Measurements from ENCODE around the gene LYPD3. TPM values are rescaled to one million over a fixed set of nuclear protein-coding genes. Genes with fewer than 3 reads are reported as not detected.

LYPD3 gene
- total and polyA plus RNA-seq, 11 donors, result 0.08 to 0.77 (median 0.37) TPM; not detected in 4

GRCh38 chr19:43441716-43442115, 23.7 kb downstream of the LYPD3 start:
- peaks cover 0 to 25% (median 8%) of the 10 kb centered on the region in 12 donors for H3K4me1 ChIP-seq
- TF ChIP-seq, protein P1, sequence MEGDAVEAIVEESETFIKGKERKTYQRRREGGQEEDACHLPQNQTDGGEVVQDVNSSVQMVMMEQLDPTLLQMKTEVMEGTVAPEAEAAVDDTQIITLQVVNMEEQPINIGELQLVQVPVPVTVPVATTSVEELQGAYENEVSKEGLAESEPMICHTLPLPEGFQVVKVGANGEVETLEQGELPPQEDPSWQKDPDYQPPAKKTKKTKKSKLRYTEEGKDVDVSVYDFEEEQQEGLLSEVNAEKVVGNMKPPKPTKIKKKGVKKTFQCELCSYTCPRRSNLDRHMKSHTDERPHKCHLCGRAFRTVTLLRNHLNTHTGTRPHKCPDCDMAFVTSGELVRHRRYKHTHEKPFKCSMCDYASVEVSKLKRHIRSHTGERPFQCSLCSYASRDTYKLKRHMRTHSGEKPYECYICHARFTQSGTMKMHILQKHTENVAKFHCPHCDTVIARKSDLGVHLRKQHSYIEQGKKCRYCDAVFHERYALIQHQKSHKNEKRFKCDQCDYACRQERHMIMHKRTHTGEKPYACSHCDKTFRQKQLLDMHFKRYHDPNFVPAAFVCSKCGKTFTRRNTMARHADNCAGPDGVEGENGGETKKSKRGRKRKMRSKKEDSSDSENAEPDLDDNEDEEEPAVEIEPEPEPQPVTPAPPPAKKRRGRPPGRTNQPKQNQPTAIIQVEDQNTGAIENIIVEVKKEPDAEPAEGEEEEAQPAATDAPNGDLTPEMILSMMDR (IDR thresholded peaks at IDR 0.05), result no peak
- no peak for TF ChIP-seq POLR2A (IDR thresholded peaks at IDR 0.05)
- no peak for DNase-seq
- no peaks in the 10 kb centered on the region for H3K9me3 ChIP-seq
- intact Hi-C loops (cut with DNase I), result loop anchor here in 4 of 10 donors (10.0 kb wide), 3 partner anchors 203 to 343 kb away; partner anchors contain the start of gene KCNN4 (in 1 of the 4)
- H3K27me3 ChIP-seq, result no peaks in the 10 kb centered on the region
- H3K27ac ChIP-seq, result no peak overlapping the region
- no peaks in the 10 kb centered on the region for H3K36me3 ChIP-seq
- no peak for ATAC-seq
- no peak overlapping the region for H3K4me3 ChIP-seq
- WGBS, 4 donors, result 54 to 73% (median 64%) methylated on average over 3 of the region's 3 CpGs

DNA sequence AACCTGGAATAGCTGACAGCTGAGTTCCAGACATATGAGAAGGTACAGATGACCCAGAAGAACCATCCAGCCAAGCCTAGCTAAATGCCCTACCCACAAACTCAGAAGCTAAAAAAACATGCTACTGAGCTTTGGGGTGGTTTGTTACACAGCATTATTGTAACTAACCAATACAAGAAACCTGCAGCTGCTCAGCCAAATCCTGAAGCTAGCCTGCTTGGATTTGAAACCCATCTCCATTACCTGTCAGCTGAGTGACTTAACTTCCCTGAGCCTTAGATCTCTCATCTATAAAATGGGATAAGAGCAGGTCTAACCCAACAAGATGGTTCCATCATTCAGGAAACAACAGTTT, 25.7 kb downstream of the LYPD3 start:
- Histone ChIP-seq H3K36me3 (no peaks in the 10 kb centered on the region), H3K27ac (peak overlapping the region in 5 of 12 donors; percentile 53 to 73 (median 60)), H3K4me3 (no peak overlapping the region), H3K9me3 (no peaks in the 10 kb centered on the region), H3K4me1 (peaks cover 0 to 22% (median 8%) of the 10 kb centered on the region in 12 donors), H3K27me3 (no peaks in the 10 kb centered on the region)
- DNase-seq (no peak), ATAC-seq (no peak)
- intact Hi-C loops (cut with DNase I), result loop anchor here in 4 of 10 donors (10.0 kb wide), 3 partner anchors 205 to 345 kb away; partner anchors contain the start of gene KCNN4 (in 1 of the 4)
- no peak for TF ChIP-seq POLR2A (IDR thresholded peaks at IDR 0.05)
- TF ChIP-seq, protein P1 (IDR thresholded peaks at IDR 0.05), result no peak

- Histone ChIP-seq H3K9me3 (no peaks in the 10 kb centered on the region), H3K27ac (peak overlapping the region in 11 of 12 donors; percentile 24 to 82 (median 57)), H3K27me3 (no peaks in the 10 kb centered on the region), H3K36me3 (no peaks in the 10 kb centered on the region), H3K4me3 (no peak overlapping the region), H3K4me1 (peaks cover 0 to 22% (median 8%) of the 10 kb centered on the region in 12 donors)
- WGBS, 4 donors, result 38 to 49% (median 39%) methylated on average over 13 to 14 of the region's 14 CpGs
- intact Hi-C loops (cut with DNase I), result no loop called here
- ATAC-seq (peak; percentile 40 to 85 (median 80)), DNase-seq (peak in 1 of 5 donors; percentile 9)
- TF ChIP-seq, protein P1 (IDR thresholded peaks at IDR 0.05), result no peak
These were observed 26.2 kb downstream of the LYPD3 start for GRCh38 chr19:43439032-43439708.

GRCh38 chr19:43438291-43439031, 26.9 kb downstream of the LYPD3 start:
- H3K27ac ChIP-seq, result peak overlapping the region in 11 of 12 donors; percentile 24 to 82 (median 57)

More at GRCh38 chr19:43438291-43439031, 26.9 kb downstream of the LYPD3 start:
- Histone ChIP-seq H3K27me3 (no peaks in the 10 kb centered on the region), H3K4me3 (no peak overlapping the region), H3K4me1 (peaks cover 0 to 22% (median 8%) of the 10 kb centered on the region in 12 donors), H3K36me3 (no peaks in the 10 kb centered on the region), H3K9me3 (no peaks in the 10 kb centered on the region)
- DNase-seq (peak; percentile 67 to 82 (median 74)), ATAC-seq (peak; percentile 76 to 96 (median 94))
- intact Hi-C loops (cut with DNase I), result no loop called here
- TF ChIP-seq, protein P1 (IDR thresholded peaks at IDR 0.05), result no peak
- TF ChIP-seq POLR2A (IDR thresholded peaks at IDR 0.05), result no peak
- WGBS, 4 donors, result 35 to 52% (median 43%) methylated on average over 7 to 9 of the region's 9 CpGs
